Measurements from ENCODE around the gene IDH3G. TPM values are rescaled to one million over a fixed set of nuclear protein-coding genes. Genes with fewer than 3 reads are reported as not detected.

IDH3G gene
- total and polyA plus RNA-seq, 2 donors (not counting 3 experiments of a cell fraction or from before 2014, with no cell fraction given), result 57.7 to 116 TPM

- POLR2A ChIA-PET, result no interaction called here
- no peak overlapping the region for H3K4me3 ChIP-seq (replicated peaks in 1 of 3; ENCODE audit: insufficient read depth in 1 of 3, low read depth in 1 of 3, low read length in 3 of 3)
- FAIRE-seq (no peak), DNase-seq (ENCODE audit: low read depth, low spot score) (no peak)
- H3K36me3 ChIP-seq (ENCODE audit: control insufficient read depth in 2 of 2, extremely low read depth in 1 of 2, insufficient read depth in 2 of 2, low read length in 2 of 2), result peaks cover 0 to 13% of the 10 kb centered on the region in 2 experiments
- H3K4me1 ChIP-seq (ENCODE audit: control insufficient read depth, extremely low read depth, insufficient read depth, low read length), result no peaks in the 10 kb centered on the region
- TF ChIP-seq MYC (IDR thresholded peaks at IDR 0.05; ENCODE audit: low read depth, low read length) (no peak), POLR2AphosphoS5 (IDR thresholded peaks at IDR 0.05; ENCODE audit: insufficient read depth, low read depth, low read length) (no peak), EZH2 (IDR thresholded peaks at IDR 0.05; ENCODE audit: borderline replicate concordance, low read depth, low read length, severe bottlenecking) (no peak), FOS (IDR thresholded peaks at IDR 0.05; ENCODE audit: borderline replicate concordance, insufficient read depth, low read length) (no peak), GATA2 (IDR thresholded peaks at IDR 0.05; ENCODE audit: insufficient read depth, insufficient read length, low read depth, low read length) (no peak), JUN (IDR thresholded peaks at IDR 0.05; ENCODE audit: borderline replicate concordance, insufficient read depth, insufficient read length, low read depth) (no peak), CTCF (IDR thresholded peaks at IDR 0.05; ENCODE audit: extremely low read depth in 1 of 2, insufficient read depth in 1 of 2, low read depth in 1 of 2, low read length in 2 of 2) (no peak), POLR2A (IDR thresholded peaks at IDR 0.05; ENCODE audit: low read depth, low read length) (no peak), MAX (IDR thresholded peaks at IDR 0.05; ENCODE audit: insufficient read depth, insufficient read length) (no peak)
- H2AFZ ChIP-seq (ENCODE audit: low read depth, low read length), result no peak overlapping the region
- H4K20me1 ChIP-seq (replicated peaks; ENCODE audit: control insufficient read depth, extremely low read depth, insufficient read depth, low read length), result no peaks in the 10 kb centered on the region
- H3K9me1 ChIP-seq (replicated peaks; ENCODE audit: control insufficient read depth, extremely low read depth, insufficient read depth, low read length), result no peaks in the 10 kb centered on the region
- H3K27ac ChIP-seq (ENCODE audit: insufficient read depth, low read depth, low read length), result no peak overlapping the region
- no peaks in the 10 kb centered on the region for H3K27me3 ChIP-seq (ENCODE audit: control insufficient read depth in 2 of 2, insufficient read depth in 2 of 2, low read length in 2 of 2)
- no peak overlapping the region for H3K4me2 ChIP-seq (ENCODE audit: insufficient read depth, low read length)
- no peaks in the 10 kb centered on the region for H3K79me2 ChIP-seq (ENCODE audit: control insufficient read depth, insufficient read depth, low read length)
- H3K9me3 ChIP-seq (replicated peaks; ENCODE audit: control insufficient read depth, insufficient read depth, low read length), result no peaks in the 10 kb centered on the region
- CTCF ChIA-PET, result no interaction called here
- intact Hi-C loops (cut with micrococcal nuclease) (no loop called here), dilution Hi-C loops (cut with MboI; ENCODE audit: extremely low pct_ligation_motif_present, low sequenced_read_pairs) (no loop called here)
- BruUV-seq (replicated peaks), result no TSS peak
- H3K9ac ChIP-seq (replicated peaks; ENCODE audit: extremely low read depth, insufficient read depth, low read length), result no peak overlapping the region
These were observed 10.7 kb downstream of the IDH3G start for GRCh38 chrX:153783378-153784013.

Data from endothelial cell of umbilical vein (primary cell).